GM12874 (cell line): Measurements from ENCODE around the gene PSENEN.

Source experiments
- CTCF ChIP-seq: IDR thresholded peaks from 2 replicates; pipeline ENCODE4 v1.5.1; 2011; ENCODE audit warnings: low read depth, mild to moderate bottlenecking, control low read depth, low read length, moderate library complexity; ENCODE audit not compliant: insufficient read depth

PSENEN gene

GRCh38 chr19:35757231-35757748 is 11.8 kb downstream of the PSENEN start:
- TF ChIP-seq CTCF: no peak

GRCh38 chr19:35757749-35758608 is 12.5 kb downstream of the PSENEN start, which contains the start of gene PROSER3:
TSS of gene PROSER3 (plus strand) at chr19:35758176. CDS start at chr19:35758216, 40 bp downstream.
- no peak for TF ChIP-seq CTCF

- TF ChIP-seq CTCF: no peak
Measured at GRCh38 chr19:35759697-35760096, 14.2 kb downstream of the PSENEN start.

- TF ChIP-seq CTCF: no peak
Measured at GRCh38 chr19:35760711-35761349, 15.4 kb downstream of the PSENEN start.

- no peak for TF ChIP-seq CTCF
Measured at GRCh38 chr19:35764432-35765315, 19.2 kb downstream of the PSENEN start.

GRCh38 chr19:35766571-35767104 is 21.2 kb downstream of the PSENEN start:
- TF ChIP-seq CTCF: no peak
